Measurements from ENCODE around the gene GABBR2. TPM values are rescaled to one million over a fixed set of nuclear protein-coding genes. Genes with fewer than 3 reads are reported as not detected.

The GABBR2 gene
- polyA plus RNA-seq, 1 donor (not counting 4 experiments of a cell fraction or from before 2014, with no cell fraction given), result 0.01 TPM

DNA sequence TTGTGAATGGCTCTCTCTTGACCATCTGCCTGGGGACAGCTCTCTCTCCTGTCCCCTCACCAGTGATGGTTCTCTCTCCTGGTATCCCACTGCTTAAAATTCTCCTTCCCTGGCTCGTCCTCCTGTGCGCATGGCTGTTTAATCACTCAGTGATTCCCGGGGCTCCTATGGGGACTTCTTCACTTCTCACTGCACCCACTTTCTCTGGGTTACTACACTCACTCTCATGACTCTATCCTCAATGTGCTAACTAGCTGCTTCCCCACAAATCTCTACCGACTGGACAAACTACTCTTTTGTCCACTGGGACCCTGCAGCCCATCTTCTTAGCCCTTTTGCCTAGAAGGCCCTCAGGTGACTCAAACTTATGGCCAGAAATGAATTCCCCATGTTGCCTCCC is 364.2 kb downstream of the GABBR2 start:
- H3K27me3 ChIP-seq (ENCODE audit: control insufficient read depth, extremely low read depth, insufficient read depth, low read length), result peaks cover 40% of the 10 kb centered on the region
- H2AFZ ChIP-seq (ENCODE audit: control insufficient read depth, low read length), result no peak overlapping the region
- no peaks in the 10 kb centered on the region for H4K20me1 ChIP-seq (ENCODE audit: control insufficient read depth, extremely low read depth, insufficient read depth, low read length)
- dilution Hi-C loops (cut with MboI; ENCODE audit: extremely low pct_ligation_motif_present, low sequenced_read_pairs), result no loop called here
- H3K36me3 ChIP-seq (ENCODE audit: control insufficient read depth in 2 of 2, extremely low read depth in 1 of 2, insufficient read depth in 2 of 2, low read length in 2 of 2), result no peaks in the 10 kb centered on the region
- no peak overlapping the region for H3K4me2 ChIP-seq (ENCODE audit: control insufficient read depth, extremely low read depth, insufficient read depth, low read depth, low read length)
- H3K9me1 ChIP-seq (ENCODE audit: control insufficient read depth, extremely low read depth, insufficient read depth, low read length), result no peaks in the 10 kb centered on the region
- no peak overlapping the region for H3K4me3 ChIP-seq (ENCODE audit: control insufficient read depth in 2 of 3, extremely low read depth in 1 of 3, insufficient read depth in 2 of 3, low read depth in 1 of 3, low read length in 3 of 3)
- no peak for TF ChIP-seq EZH2 (IDR thresholded peaks at IDR 0.05; ENCODE audit: low read length)
- TF ChIP-seq, protein P1, sequence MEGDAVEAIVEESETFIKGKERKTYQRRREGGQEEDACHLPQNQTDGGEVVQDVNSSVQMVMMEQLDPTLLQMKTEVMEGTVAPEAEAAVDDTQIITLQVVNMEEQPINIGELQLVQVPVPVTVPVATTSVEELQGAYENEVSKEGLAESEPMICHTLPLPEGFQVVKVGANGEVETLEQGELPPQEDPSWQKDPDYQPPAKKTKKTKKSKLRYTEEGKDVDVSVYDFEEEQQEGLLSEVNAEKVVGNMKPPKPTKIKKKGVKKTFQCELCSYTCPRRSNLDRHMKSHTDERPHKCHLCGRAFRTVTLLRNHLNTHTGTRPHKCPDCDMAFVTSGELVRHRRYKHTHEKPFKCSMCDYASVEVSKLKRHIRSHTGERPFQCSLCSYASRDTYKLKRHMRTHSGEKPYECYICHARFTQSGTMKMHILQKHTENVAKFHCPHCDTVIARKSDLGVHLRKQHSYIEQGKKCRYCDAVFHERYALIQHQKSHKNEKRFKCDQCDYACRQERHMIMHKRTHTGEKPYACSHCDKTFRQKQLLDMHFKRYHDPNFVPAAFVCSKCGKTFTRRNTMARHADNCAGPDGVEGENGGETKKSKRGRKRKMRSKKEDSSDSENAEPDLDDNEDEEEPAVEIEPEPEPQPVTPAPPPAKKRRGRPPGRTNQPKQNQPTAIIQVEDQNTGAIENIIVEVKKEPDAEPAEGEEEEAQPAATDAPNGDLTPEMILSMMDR (optimal IDR thresholded peaks at IDR 0.05 in 1 of 3, IDR thresholded peaks at IDR 0.05 in 1 of 3, conservative IDR thresholded peaks at IDR 0.05 in 1 of 3; ENCODE audit: extremely low read depth in 1 of 3, insufficient read depth in 2 of 3, low read length in 3 of 3), result no peak
- no peaks in the 10 kb centered on the region for H3K4me1 ChIP-seq (ENCODE audit: control insufficient read depth, extremely low read depth, insufficient read depth, low read length)
- no peak for FAIRE-seq
- DNase-seq (ENCODE audit: low read depth, low spot score), result no peak
- no peak overlapping the region for H3K27ac ChIP-seq (ENCODE audit: control insufficient read depth, insufficient read depth, low read length)
- no peaks in the 10 kb centered on the region for H3K9me3 ChIP-seq (ENCODE audit: control insufficient read depth, low read depth, low read length)
- H3K79me2 ChIP-seq (ENCODE audit: control insufficient read depth, insufficient read depth, low read length), result no peaks in the 10 kb centered on the region
- H3K9ac ChIP-seq (ENCODE audit: control insufficient read depth, extremely low read depth, insufficient read depth, low read length), result no peak overlapping the region

GRCh38 chr9:98342820-98343210 is 365.9 kb downstream of the GABBR2 start:
- FAIRE-seq, result no peak
- dilution Hi-C loops (cut with MboI; ENCODE audit: extremely low pct_ligation_motif_present, low sequenced_read_pairs), result no loop called here
- peaks cover 40% of the 10 kb centered on the region for H3K27me3 ChIP-seq (ENCODE audit: control insufficient read depth, extremely low read depth, insufficient read depth, low read length)

More at GRCh38 chr9:98342820-98343210, 365.9 kb downstream of the GABBR2 start:
- Histone ChIP-seq H3K4me3 (ENCODE audit: control insufficient read depth in 2 of 3, extremely low read depth in 1 of 3, insufficient read depth in 2 of 3, low read depth in 1 of 3, low read length in 3 of 3) (no peak overlapping the region), H3K27ac (ENCODE audit: control insufficient read depth, insufficient read depth, low read length) (no peak overlapping the region), H3K4me2 (ENCODE audit: control insufficient read depth, extremely low read depth, insufficient read depth, low read depth, low read length) (no peak overlapping the region), H2AFZ (ENCODE audit: control insufficient read depth, low read length) (no peak overlapping the region), H3K9me1 (ENCODE audit: control insufficient read depth, extremely low read depth, insufficient read depth, low read length) (no peaks in the 10 kb centered on the region), H3K36me3 (ENCODE audit: control insufficient read depth in 2 of 2, extremely low read depth in 1 of 2, insufficient read depth in 2 of 2, low read length in 2 of 2) (no peaks in the 10 kb centered on the region), H3K79me2 (ENCODE audit: control insufficient read depth, insufficient read depth, low read length) (no peaks in the 10 kb centered on the region), H4K20me1 (ENCODE audit: control insufficient read depth, extremely low read depth, insufficient read depth, low read length) (no peaks in the 10 kb centered on the region), H3K9me3 (ENCODE audit: control insufficient read depth, low read depth, low read length) (no peaks in the 10 kb centered on the region), H3K4me1 (ENCODE audit: control insufficient read depth, extremely low read depth, insufficient read depth, low read length) (no peaks in the 10 kb centered on the region), H3K9ac (ENCODE audit: control insufficient read depth, extremely low read depth, insufficient read depth, low read length) (no peak overlapping the region)
- no peak for DNase-seq (ENCODE audit: low read depth, low spot score)
- no peak for TF ChIP-seq EZH2 (IDR thresholded peaks at IDR 0.05; ENCODE audit: low read length)
- TF ChIP-seq, protein P1 (optimal IDR thresholded peaks at IDR 0.05 in 1 of 3, IDR thresholded peaks at IDR 0.05 in 1 of 3, conservative IDR thresholded peaks at IDR 0.05 in 1 of 3; ENCODE audit: extremely low read depth in 1 of 3, insufficient read depth in 2 of 3, low read length in 3 of 3), result no peak
